Measurements from ENCODE around the gene GPR42.
"Not testable (repeated sequence)": the region's sequence is repeated elsewhere in the genome, so short reads cannot be mapped to it uniquely, and the experiment has no call there.

DNA sequence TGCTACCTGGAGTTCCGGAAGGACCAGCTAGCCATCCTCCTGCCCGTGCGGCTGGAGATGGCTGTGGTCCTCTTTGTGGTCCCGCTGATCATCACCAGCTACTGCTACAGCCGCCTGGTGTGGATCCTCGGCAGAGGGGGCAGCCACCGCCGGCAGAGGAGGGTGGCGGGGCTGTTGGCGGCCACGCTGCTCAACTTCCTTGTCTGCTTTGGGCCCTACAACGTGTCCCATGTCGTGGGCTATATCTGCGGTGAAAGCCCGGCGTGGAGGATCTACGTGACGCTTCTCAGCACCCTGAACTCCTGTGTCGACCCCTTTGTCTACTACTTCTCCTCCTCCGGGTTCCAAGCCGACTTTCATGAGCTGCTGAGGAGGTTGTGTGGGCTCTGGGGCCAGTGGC lies 11.5 kb upstream of the GPR42 start:
- TF ChIP-seq CTCF (IDR thresholded peaks at IDR 0.05); EZH2 (IDR thresholded peaks at IDR 0.05; ENCODE audit: borderline replicate concordance, insufficient read depth, low read depth, low read length, poor library complexity, severe bottlenecking): not testable (repeated sequence)

Measured in B cell (primary cell).